ENCODE measurements around the gene RRP15. TPM values are rescaled to one million over a fixed set of nuclear protein-coding genes. Genes with fewer than 3 reads are reported as not detected.

RRP15 gene
- total and polyA plus RNA-seq, 2 of the 8 experiments (the other 6 are each of a cell fraction or from before 2014, with no cell fraction given) = 3.7 to 52.8 TPM

- TF ChIP-seq EZH2 (IDR thresholded peaks at IDR 0.05; ENCODE audit: low read depth, low read length, severe bottlenecking) (no peak), GTF2F1 (IDR thresholded peaks at IDR 0.05; ENCODE audit: borderline replicate concordance, low read depth, low read length) (no peak), HDAC2 (IDR thresholded peaks at IDR 0.05; ENCODE audit: borderline replicate concordance in 1 of 2, low read depth in 2 of 2, low read length in 2 of 2) (no peak)
Measured at GRCh38 chr1:218242171-218242570, 42.9 kb upstream of the RRP15 start (continued).

Measured in H1 (cell line).